K562 (cell line): ENCODE data around the gene SMARCC1. TPM values are rescaled to one million over a fixed set of nuclear protein-coding genes. Genes with fewer than 3 reads are reported as not detected.

Experiments
- EGR1 ChIP-seq: fragments of 450-650 bp; conservative IDR thresholded peaks from 2 replicates; pipeline ENCODE4 v1.6.1; 2017; ENCODE audit warnings: mild to moderate bottlenecking
- GABPB2 ChIP-seq: fragments of 250-450 bp; sonication (Bioruptor Pico); conservative IDR thresholded peaks from 2 replicates; pipeline ENCODE4 v1.5.1; 2021; ENCODE audit warnings: mild to moderate bottlenecking
- GATAD2B ChIP-seq: fragments of 450-650 bp; IDR thresholded peaks from 2 replicates; pipeline ENCODE4 v1.6.1; 2017; ENCODE audit warnings: mild to moderate bottlenecking, borderline replicate concordance
- RAD21 ChIP-seq, 2 experiments: fragments of 250-450 bp in 1 of 2; fragments of 450-650 bp in 1 of 2; sonication (Bioruptor Pico) in 1 of 2; formaldehyde crosslinking in 1 of 2; IDR thresholded peaks in 1 of 2; conservative IDR thresholded peaks in 1 of 2; 2 replicates each; pipeline versions ENCODE4 v1.4.0 to v1.8.0; 2020 to 2022; ENCODE audit warnings: mild to moderate bottlenecking in 2 of 2, moderate library complexity in 1 of 2
- SMAD2 ChIP-seq: fragments of 150-350 bp; IDR thresholded peaks from 2 replicates; pipeline ENCODE4 v1.6.1; 2014; ENCODE audit warnings: low read depth, mild to moderate bottlenecking, low read length
- SRSF9 ChIP-seq: fragments of 200-400 bp; formaldehyde crosslinking; IDR thresholded peaks from 2 replicates; pipeline ENCODE4 v1.6.1; 2017; ENCODE audit warnings: low read depth, low read length, borderline replicate concordance
- TAF9B ChIP-seq: fragments of 450-650 bp; IDR thresholded peaks from 2 replicates; pipeline ENCODE4 v1.6.1; 2018; ENCODE audit warnings: mild to moderate bottlenecking; ENCODE audit not compliant: partially characterized antibody
- TGIF2 ChIP-seq: sonication (generic); formaldehyde crosslinking; IDR thresholded peaks from 2 replicates; pipeline ENCODE4 v1.8.1; 2022; ENCODE audit warnings: mild to moderate bottlenecking, missing genetic modification reagents, moderate library complexity
- XRCC3 ChIP-seq: fragments of 450-650 bp; IDR thresholded peaks from 2 replicates; pipeline ENCODE4 v1.6.1; 2017; ENCODE audit warnings: mild to moderate bottlenecking, moderate library complexity
- ZFPM2 ChIP-seq: fragments of 250-450 bp; sonication (Bioruptor Pico); IDR thresholded peaks from 2 replicates; pipeline ENCODE4 v1.5.1; 2022; ENCODE audit warnings: mild to moderate bottlenecking
- ZNF12 ChIP-seq: sonication (generic); formaldehyde crosslinking; IDR thresholded peaks from 2 replicates; pipeline ENCODE4 v1.4.0; 2020; ENCODE audit warnings: mild to moderate bottlenecking, missing genetic modification reagents
- ZNF143 ChIP-seq: sonication (generic); formaldehyde crosslinking; IDR thresholded peaks from 2 replicates; pipeline ENCODE4 v1.9.0; 2022; ENCODE audit warnings: mild to moderate bottlenecking, missing genetic modification reagents
- ZNF263 ChIP-seq: sonication (generic); formaldehyde crosslinking; IDR thresholded peaks from 2 replicates; pipeline ENCODE4 v1.8.0; 2022; ENCODE audit warnings: mild to moderate bottlenecking, missing genetic modification reagents, borderline replicate concordance
- ZNF354B ChIP-seq: fragments of 250-450 bp; sonication (Bioruptor Pico); IDR thresholded peaks from 2 replicates; pipeline ENCODE4 v1.4.0; 2020
- ZNF668 ChIP-seq: fragments of 250-450 bp; sonication (Bioruptor Pico); IDR thresholded peaks from 2 replicates; pipeline ENCODE4 v1.8.0; 2022; ENCODE audit warnings: mild to moderate bottlenecking, inconsistent platforms
- polyA plus RNA-seq, 8 experiments: library from polyadenylated mRNA; depleted of rRNA in 4 of 8; stranded (reverse) in 5 of 8; unstranded in 3 of 8; fragments of >200 nt; fragmentation: Nextera tagmentation in 2 of 8; fragmentation: Illumina TruSeq in 1 of 8; extraction: Ambion mirVana in 2 of 8; extraction: Trizol in 1 of 8; gene quantifications; 2 replicates each; pipeline versions ENCODE4 v1.2.1 to v1.2.3, GENCODE V29; 2011 to 2014; ENCODE audit warnings: inconsistent platforms in 1 of 8, missing spikeins in 1 of 8
- total RNA-seq, 7 experiments: library from RNA; depleted of rRNA in 6 of 7; stranded (reverse); fragments of >200 nt in 6 of 7; fragmentation: Illumina TruSeq in 2 of 7; extraction: Trizol in 2 of 7; gene quantifications; 2 replicates each; pipeline versions ENCODE4 v1.2.1 to v1.2.3, GENCODE V29; 2011 to 2021; ENCODE audit warnings: low replicate concordance in 1 of 7
- TF ChIP-seq, protein P1 (sequence below), 2 experiments: fragments of 450-650 bp; conservative IDR thresholded peaks; 2 replicates each; pipeline ENCODE4 v1.6.1; 2017; ENCODE audit warnings: mild to moderate bottlenecking in 2 of 2, moderate library complexity in 2 of 2
- TF ChIP-seq, protein P2 (sequence below): fragments of 450-650 bp; formaldehyde crosslinking; IDR thresholded peaks from 2 replicates; pipeline ENCODE4 v1.4.0; 2022; ENCODE audit warnings: missing genetic modification characterization
- TF ChIP-seq, protein P3 (sequence below), 3 experiments: fragments of 200-800 bp in 1 of 3; sonication (Bioruptor generic) in 1 of 3; sonication (generic) in 1 of 3; formaldehyde crosslinking in 1 of 3; IDR thresholded peaks; 2 replicates each; pipeline versions ENCODE4 v1.6.1 to v1.8.0; 2016 to 2022; ENCODE audit warnings: mild to moderate bottlenecking in 2 of 3, missing compliant biosample characterization in 2 of 3, missing genetic modification characterization in 2 of 3, missing genetic modification reagents in 1 of 3

Gene SMARCC1
- total and polyA plus RNA-seq, 9 of the 15 experiments (the other 6 are each of a cell fraction or from before 2014, with no cell fraction given) = 20.7 to 199 (median 66.0) TPM

DNA sequence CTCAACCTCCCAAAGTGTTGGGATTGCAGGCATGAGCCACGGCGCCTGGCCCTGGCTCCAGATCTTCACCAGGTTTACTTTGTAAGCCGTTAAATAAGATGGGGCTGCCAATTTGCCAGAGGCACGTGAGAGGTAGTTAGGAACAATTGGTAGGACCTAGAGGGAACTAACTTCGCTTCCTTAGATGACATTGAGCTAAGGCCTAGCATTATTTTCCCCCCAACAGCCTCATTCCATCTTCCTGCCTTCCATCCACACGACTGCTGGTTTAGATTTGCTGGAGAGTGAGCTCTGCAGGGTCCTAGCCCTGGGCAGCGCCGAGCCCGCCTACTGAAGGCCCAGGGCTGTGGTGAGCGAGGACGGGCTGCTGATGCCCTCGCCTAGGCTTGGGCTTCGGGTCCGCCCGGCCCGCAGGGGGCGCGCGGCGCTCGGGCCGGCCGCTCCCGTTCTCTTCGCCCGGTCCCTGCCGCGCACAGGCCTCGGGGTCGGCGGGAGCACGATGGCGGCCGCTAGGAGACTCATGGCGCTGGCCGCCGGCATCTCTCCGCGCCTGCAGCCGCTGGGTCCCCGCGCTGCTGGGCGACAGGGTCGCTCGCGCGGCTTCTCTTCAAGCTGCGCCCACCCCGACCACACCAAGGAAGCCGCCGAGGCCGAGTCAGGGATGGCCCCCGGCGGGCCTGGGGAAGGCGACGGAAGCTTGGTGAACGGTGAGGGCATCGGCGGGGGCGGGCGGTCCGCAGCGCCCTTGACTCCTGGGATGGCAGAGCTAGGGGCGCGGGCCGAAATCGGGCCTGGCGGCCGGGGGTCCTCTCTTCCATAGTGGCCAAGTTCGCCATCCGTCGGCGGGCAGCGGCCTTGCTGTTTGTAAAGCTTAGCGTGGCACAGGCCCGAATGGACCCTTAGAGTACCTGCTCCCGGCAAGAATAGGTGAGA is 43.1 kb upstream of the SMARCC1 start (continued):
- TF ChIP-seq ZNF143 = 0 out of 2 replicates have a peak, but pooled peaks have one; percentile 22
- 0 out of 2 replicates have a peak, but pooled peaks have one; percentile 38 for TF ChIP-seq ZNF12
- TF ChIP-seq, protein P1, sequence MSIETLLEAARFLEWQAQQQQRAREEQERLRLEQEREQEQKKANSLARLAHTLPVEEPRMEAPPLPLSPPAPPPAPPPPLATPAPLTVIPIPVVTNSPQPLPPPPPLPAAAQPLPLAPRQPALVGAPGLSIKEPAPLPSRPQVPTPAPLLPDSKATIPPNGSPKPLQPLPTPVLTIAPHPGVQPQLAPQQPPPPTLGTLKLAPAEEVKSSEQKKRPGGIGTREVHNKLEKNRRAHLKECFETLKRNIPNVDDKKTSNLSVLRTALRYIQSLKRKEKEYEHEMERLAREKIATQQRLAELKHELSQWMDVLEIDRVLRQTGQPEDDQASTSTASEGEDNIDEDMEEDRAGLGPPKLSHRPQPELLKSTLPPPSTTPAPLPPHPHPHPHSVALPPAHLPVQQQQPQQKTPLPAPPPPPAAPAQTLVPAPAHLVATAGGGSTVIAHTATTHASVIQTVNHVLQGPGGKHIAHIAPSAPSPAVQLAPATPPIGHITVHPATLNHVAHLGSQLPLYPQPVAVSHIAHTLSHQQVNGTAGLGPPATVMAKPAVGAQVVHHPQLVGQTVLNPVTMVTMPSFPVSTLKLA (conservative IDR thresholded peaks at IDR 0.05) = peak in 1 of 2 experiments; percentile 78; a peak in 3 of 4 replicates
- peak; percentile 91 for TF ChIP-seq TAF9B
- TF ChIP-seq GATAD2B = peak; percentile 92; the same call in 1 of the 2 replicates
- TF ChIP-seq TGIF2 (CRISPR knock-in tag) = peak; percentile 98; the same call in 1 of the 2 replicates
- TF ChIP-seq, protein P2, sequence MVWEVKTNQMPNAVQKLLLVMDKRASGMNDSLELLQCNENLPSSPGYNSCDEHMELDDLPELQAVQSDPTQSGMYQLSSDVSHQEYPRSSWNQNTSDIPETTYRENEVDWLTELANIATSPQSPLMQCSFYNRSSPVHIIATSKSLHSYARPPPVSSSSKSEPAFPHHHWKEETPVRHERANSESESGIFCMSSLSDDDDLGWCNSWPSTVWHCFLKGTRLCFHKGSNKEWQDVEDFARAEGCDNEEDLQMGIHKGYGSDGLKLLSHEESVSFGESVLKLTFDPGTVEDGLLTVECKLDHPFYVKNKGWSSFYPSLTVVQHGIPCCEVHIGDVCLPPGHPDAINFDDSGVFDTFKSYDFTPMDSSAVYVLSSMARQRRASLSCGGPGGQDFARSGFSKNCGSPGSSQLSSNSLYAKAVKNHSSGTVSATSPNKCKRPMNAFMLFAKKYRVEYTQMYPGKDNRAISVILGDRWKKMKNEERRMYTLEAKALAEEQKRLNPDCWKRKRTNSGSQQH = no peak
- TF ChIP-seq ZFPM2 (CRISPR knock-in tag) = peak; percentile 69; the same call in 1 of the 2 replicates
- no peak for TF ChIP-seq SMAD2
- TF ChIP-seq, protein P3, sequence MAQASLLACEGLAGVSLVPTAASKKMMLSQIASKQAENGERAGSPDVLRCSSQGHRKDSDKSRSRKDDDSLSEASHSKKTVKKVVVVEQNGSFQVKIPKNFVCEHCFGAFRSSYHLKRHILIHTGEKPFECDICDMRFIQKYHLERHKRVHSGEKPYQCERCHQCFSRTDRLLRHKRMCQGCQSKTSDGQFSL (CRISPR knock-in tag; IDR thresholded peaks at IDR 0.05) = peak; percentile 65; the same call in 1 of the 2 replicates
- TF ChIP-seq, protein P3 (tag; IDR thresholded peaks at IDR 0.05) = no peak
- no peak for TF ChIP-seq SRSF9
- peak; percentile 73 for TF ChIP-seq ZNF263
- TF ChIP-seq RAD21 (CRISPR knock-in tag; conservative IDR thresholded peaks at IDR 0.05 in 1 of 2, IDR thresholded peaks at IDR 0.05 in 1 of 2) = peak; percentile 64 to 68
- TF ChIP-seq ZNF668 (CRISPR knock-in tag) = no peak
- no peak for TF ChIP-seq ZNF354B (CRISPR knock-in tag)
- TF ChIP-seq EGR1 = peak; percentile 80
- TF ChIP-seq XRCC3 = no peak
- no peak for TF ChIP-seq GABPB2 (CRISPR knock-in tag)
